SK-N-MC (cell line): Measurements from ENCODE around the gene RBP5.

Experiments
- EZH2 ChIP-seq: fragments of 200-600 bp; sonication (generic); IDR thresholded peaks from one replicate; pipeline ENCODE4 v1.6.1; 2017; ENCODE audit warnings: antibody characterized with exemption
- FOXP2 ChIP-seq: optimal IDR thresholded peaks from 2 replicates; pipeline ENCODE3; 2011; ENCODE audit warnings: mild to moderate bottlenecking, moderate library complexity; ENCODE audit not compliant: insufficient read depth; ENCODE audit errors: extremely low read length, control extremely low read depth
- POLR2AphosphoS5 ChIP-seq: IDR thresholded peaks from 2 replicates; pipeline ENCODE4 v1.6.1; 2012; ENCODE audit warnings: mild to moderate bottlenecking, low read depth, low read length, borderline replicate concordance

DNA sequence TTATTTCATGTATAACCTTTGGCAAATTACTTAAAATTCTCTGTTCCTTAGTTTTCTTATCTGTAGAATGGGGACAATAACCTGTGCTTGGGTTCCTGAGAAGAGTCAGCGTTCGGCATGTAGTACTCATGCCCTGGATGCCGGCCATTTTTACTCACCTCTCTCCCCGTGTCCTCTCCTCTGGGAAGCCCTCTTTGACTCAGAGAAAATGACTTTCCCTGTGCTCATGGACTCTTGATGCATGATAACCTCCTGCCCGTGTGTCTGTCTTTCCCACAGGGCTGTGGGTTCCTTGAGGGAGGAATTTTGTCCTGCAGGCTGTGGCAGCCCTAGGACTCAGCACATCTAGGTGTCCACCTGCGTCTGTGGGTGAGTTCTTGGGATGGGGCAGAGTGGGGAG lies 13.8 kb downstream of the RBP5 start:
- TF ChIP-seq EZH2 (no peak), POLR2AphosphoS5 (no peak), FOXP2 (no peak)
